ENCODE data around the gene EDRF1. TPM values are rescaled to one million over a fixed set of nuclear protein-coding genes. Genes with fewer than 3 reads are reported as not detected.

Gene EDRF1
- polyA plus RNA-seq, 1 donor (not counting 4 experiments of a cell fraction or from before 2014, with no cell fraction given): 20.4 TPM

- Histone ChIP-seq H3K79me2 (ENCODE audit: control insufficient read depth, insufficient read depth, low read length) (no peaks in the 10 kb centered on the region), H3K9ac (ENCODE audit: control insufficient read depth, extremely low read depth, insufficient read depth, low read length) (no peak overlapping the region), H3K4me2 (ENCODE audit: control insufficient read depth, extremely low read depth, insufficient read depth, low read depth, low read length) (no peak overlapping the region), H3K4me3 (ENCODE audit: control insufficient read depth in 2 of 3, extremely low read depth in 1 of 3, insufficient read depth in 2 of 3, low read depth in 1 of 3, low read length in 3 of 3) (no peak overlapping the region), H3K36me3 (ENCODE audit: control insufficient read depth in 2 of 2, extremely low read depth in 1 of 2, insufficient read depth in 2 of 2, low read length in 2 of 2) (peaks cover 0 to 2% of the 10 kb centered on the region in 2 experiments), H3K4me1 (ENCODE audit: control insufficient read depth, extremely low read depth, insufficient read depth, low read length) (no peaks in the 10 kb centered on the region), H3K27me3 (ENCODE audit: control insufficient read depth, extremely low read depth, insufficient read depth, low read length) (no peaks in the 10 kb centered on the region), H2AFZ (ENCODE audit: control insufficient read depth, low read length) (no peak overlapping the region), H3K27ac (ENCODE audit: control insufficient read depth, insufficient read depth, low read length) (no peak overlapping the region), H4K20me1 (ENCODE audit: control insufficient read depth, extremely low read depth, insufficient read depth, low read length) (no peaks in the 10 kb centered on the region), H3K9me1 (ENCODE audit: control insufficient read depth, extremely low read depth, insufficient read depth, low read length) (no peaks in the 10 kb centered on the region), H3K9me3 (ENCODE audit: control insufficient read depth, low read depth, low read length) (no peaks in the 10 kb centered on the region)
- FAIRE-seq: no peak
- no peak for DNase-seq (ENCODE audit: low read depth, low spot score)
- no peak for TF ChIP-seq CTCF (optimal IDR thresholded peaks at IDR 0.05 in 1 of 3, IDR thresholded peaks at IDR 0.05 in 1 of 3, conservative IDR thresholded peaks at IDR 0.05 in 1 of 3; ENCODE audit: extremely low read depth in 1 of 3, insufficient read depth in 2 of 3, low read length in 3 of 3)
- no peak for TF ChIP-seq EZH2 (IDR thresholded peaks at IDR 0.05; ENCODE audit: low read length)
- dilution Hi-C loops (cut with MboI; ENCODE audit: extremely low pct_ligation_motif_present, low sequenced_read_pairs): no loop called here
These were observed 52.8 kb downstream of the EDRF1 start for GRCh38 chr10:125772112-125772863.

GRCh38 chr10:125772864-125773180 is 53.3 kb downstream of the EDRF1 start:
- peaks cover 0 to 2% of the 10 kb centered on the region in 2 experiments for H3K36me3 ChIP-seq (ENCODE audit: control insufficient read depth in 2 of 2, extremely low read depth in 1 of 2, insufficient read depth in 2 of 2, low read length in 2 of 2)
- H3K79me2 ChIP-seq (ENCODE audit: control insufficient read depth, insufficient read depth, low read length): no peaks in the 10 kb centered on the region
- no peak overlapping the region for H3K4me2 ChIP-seq (ENCODE audit: control insufficient read depth, extremely low read depth, insufficient read depth, low read depth, low read length)
- H3K27me3 ChIP-seq (ENCODE audit: control insufficient read depth, extremely low read depth, insufficient read depth, low read length): no peaks in the 10 kb centered on the region
- H3K9ac ChIP-seq (ENCODE audit: control insufficient read depth, extremely low read depth, insufficient read depth, low read length): no peak overlapping the region
- H4K20me1 ChIP-seq (ENCODE audit: control insufficient read depth, extremely low read depth, insufficient read depth, low read length): no peaks in the 10 kb centered on the region
- no peak overlapping the region for H3K4me3 ChIP-seq (ENCODE audit: control insufficient read depth in 2 of 3, extremely low read depth in 1 of 3, insufficient read depth in 2 of 3, low read depth in 1 of 3, low read length in 3 of 3)
- no peaks in the 10 kb centered on the region for H3K4me1 ChIP-seq (ENCODE audit: control insufficient read depth, extremely low read depth, insufficient read depth, low read length)
- FAIRE-seq (no peak), DNase-seq (ENCODE audit: low read depth, low spot score) (no peak)
- TF ChIP-seq CTCF (optimal IDR thresholded peaks at IDR 0.05 in 1 of 3, IDR thresholded peaks at IDR 0.05 in 1 of 3, conservative IDR thresholded peaks at IDR 0.05 in 1 of 3; ENCODE audit: extremely low read depth in 1 of 3, insufficient read depth in 2 of 3, low read length in 3 of 3) (no peak), EZH2 (IDR thresholded peaks at IDR 0.05; ENCODE audit: low read length) (no peak)
- no peak overlapping the region for H2AFZ ChIP-seq (ENCODE audit: control insufficient read depth, low read length)
- dilution Hi-C loops (cut with MboI; ENCODE audit: extremely low pct_ligation_motif_present, low sequenced_read_pairs): no loop called here
- H3K27ac ChIP-seq (ENCODE audit: control insufficient read depth, insufficient read depth, low read length): no peak overlapping the region
- no peaks in the 10 kb centered on the region for H3K9me3 ChIP-seq (ENCODE audit: control insufficient read depth, low read depth, low read length)
- no peaks in the 10 kb centered on the region for H3K9me1 ChIP-seq (ENCODE audit: control insufficient read depth, extremely low read depth, insufficient read depth, low read length)

All from keratinocyte (primary cell).